Liver (tissue), 9 donors: Measurements from ENCODE around the gene FOXRED1. TPM values are rescaled to one million over a fixed set of nuclear protein-coding genes. Genes with fewer than 3 reads are reported as not detected.

ENCODE experiments used
- DNase-seq: peaks from one replicate; pipeline ENCODE4 v3.0.0-alpha.2; 2017; ENCODE audit warnings: low spot score
- H3K27ac ChIP-seq, 2 donors: one replicate each; pipeline ENCODE4 v1.7.0; 2013; ENCODE audit warnings: inconsistent platforms in 2 of 2, low read length in 2 of 2, control low read depth in 1 of 2, low read depth in 1 of 2, mild to moderate bottlenecking in 1 of 2
- H3K27me3 ChIP-seq, 4 donors: one replicate each; pipeline versions ENCODE4 v1.6.1 to v1.7.0; 2013; ENCODE audit warnings: low read length in 3 of 4, inconsistent platforms in 1 of 4, mild to moderate bottlenecking in 1 of 4, moderate library complexity in 1 of 4; ENCODE audit not compliant: control insufficient read depth in 4 of 4, insufficient read depth in 4 of 4
- H3K36me3 ChIP-seq, 4 donors: one replicate each; pipeline versions ENCODE4 v1.6.1 to v1.7.0; 2013; ENCODE audit warnings: low read length in 3 of 4, mild to moderate bottlenecking in 3 of 4, low read depth in 1 of 4, moderate library complexity in 1 of 4; ENCODE audit not compliant: control insufficient read depth in 4 of 4, insufficient read depth in 3 of 4
- H3K4me1 ChIP-seq, 4 donors: one replicate each; pipeline versions ENCODE4 v1.6.1 to v1.7.0; 2013; ENCODE audit warnings: low read length in 3 of 4, mild to moderate bottlenecking in 3 of 4, moderate library complexity in 1 of 4; ENCODE audit not compliant: control insufficient read depth in 4 of 4, insufficient read depth in 4 of 4
- H3K4me3 ChIP-seq, 3 donors: one replicate each; pipeline versions ENCODE4 v1.6.1 to v1.7.0; 2013; ENCODE audit warnings: low read length in 3 of 3, control low read depth in 1 of 3, low read depth in 1 of 3, mild to moderate bottlenecking in 1 of 3
- H3K9ac ChIP-seq, 2 donors: one replicate each; pipeline ENCODE4 v1.7.0; 2013; ENCODE audit warnings: low read length in 2 of 2, mild to moderate bottlenecking in 2 of 2, moderate library complexity in 2 of 2, control low read depth in 1 of 2, low read depth in 1 of 2
- H3K9me3 ChIP-seq, 4 donors: one replicate each; pipeline versions ENCODE4 v1.6.1 to v1.7.0; 2013; ENCODE audit warnings: low read length in 3 of 4; ENCODE audit not compliant: control insufficient read depth in 4 of 4
- EGR1 ChIP-seq, 2 donors: IDR thresholded peaks; 2 replicates each; pipeline ENCODE4 v1.6.1; 2016 to 2018; ENCODE audit warnings: antibody characterized with exemption in 2 of 2, low read depth in 2 of 2
- FOXA1 ChIP-seq: IDR thresholded peaks from 2 replicates; pipeline ENCODE4 v1.6.1; 2016; ENCODE audit warnings: antibody characterized with exemption
- FOXA2 ChIP-seq: IDR thresholded peaks from 2 replicates; pipeline ENCODE4 v1.6.1; 2016; ENCODE audit warnings: antibody characterized with exemption
- GABPA ChIP-seq, 2 donors: IDR thresholded peaks in 1 of 2; conservative IDR thresholded peaks in 1 of 2; 2 replicates each; pipeline ENCODE4 v1.6.1; 2016; ENCODE audit warnings: antibody characterized with exemption in 2 of 2, mild to moderate bottlenecking in 1 of 2, moderate library complexity in 1 of 2
- HNF4A ChIP-seq, 2 donors: conservative IDR thresholded peaks; 2 replicates each; pipeline ENCODE4 v1.6.1; 2016; ENCODE audit warnings: antibody characterized with exemption in 2 of 2, mild to moderate bottlenecking in 2 of 2
- HNF4G ChIP-seq: IDR thresholded peaks from 2 replicates; pipeline ENCODE4 v1.6.1; 2016; ENCODE audit warnings: antibody characterized with exemption
- JUND ChIP-seq, 2 donors: IDR thresholded peaks; 2 replicates each; pipeline ENCODE4 v1.6.1; 2016; ENCODE audit warnings: antibody characterized with exemption in 2 of 2
- NR2F2 ChIP-seq: IDR thresholded peaks from 2 replicates; pipeline ENCODE4 v1.6.1; 2016; ENCODE audit warnings: antibody characterized with exemption
- RAD21 ChIP-seq, 2 donors: IDR thresholded peaks; 2 replicates each; pipeline ENCODE4 v1.6.1; 2016; ENCODE audit warnings: antibody characterized with exemption in 2 of 2, mild to moderate bottlenecking in 2 of 2
- RXRA ChIP-seq, 2 donors: IDR thresholded peaks; 2 replicates each; pipeline ENCODE4 v1.6.1; 2017 to 2018; ENCODE audit warnings: antibody characterized with exemption in 2 of 2, mild to moderate bottlenecking in 1 of 2
- SP1 ChIP-seq: IDR thresholded peaks from 2 replicates; pipeline ENCODE4 v1.6.1; 2018; ENCODE audit warnings: antibody characterized with exemption, mild to moderate bottlenecking
- TAF1 ChIP-seq: conservative IDR thresholded peaks from 2 replicates; pipeline ENCODE4 v1.6.1; 2016; ENCODE audit warnings: antibody characterized with exemption, mild to moderate bottlenecking
- YY1 ChIP-seq: IDR thresholded peaks from 2 replicates; pipeline ENCODE4 v1.6.1; 2016; ENCODE audit warnings: antibody characterized with exemption, mild to moderate bottlenecking
- WGBS: extraction: QIAGEN DNeasy Blood & Tissue Kit; methylation state at CpG from one replicate; pipeline ENCODE4 v1.1.7; 2013; 5-methylcytosine and 5-hydroxymethylcytosine counted together
- polyA plus RNA-seq, 2 donors: library from polyadenylated mRNA; stranded (reverse) in 1 of 2; unstranded in 1 of 2; fragments of 200-250 nt in 1 of 2; fragments of >200 nt in 1 of 2; fragmentation: Nextera tagmentation in 1 of 2; extraction: Ambion mirVana in 1 of 2; gene quantifications; one replicate each; pipeline versions ENCODE4 v1.2.1 to v1.2.3, GENCODE V29; 2013 to 2015
- total RNA-seq, 2 donors: library from RNA; depleted of rRNA; stranded (reverse); fragments of >200 nt; gene quantifications; one replicate each; pipeline ENCODE4 v1.2.3, GENCODE V29; 2014
- TF ChIP-seq, protein P1 (sequence below): IDR thresholded peaks from 2 replicates; pipeline ENCODE4 v1.6.1; 2016; ENCODE audit warnings: antibody characterized with exemption
- TF ChIP-seq, protein P2 (sequence below): IDR thresholded peaks from 2 replicates; pipeline ENCODE4 v1.6.1; 2016; ENCODE audit warnings: antibody characterized with exemption
- TF ChIP-seq, protein P3 (sequence below): IDR thresholded peaks from 2 replicates; pipeline ENCODE4 v1.6.1; 2016; ENCODE audit warnings: antibody characterized with exemption, mild to moderate bottlenecking
- TF ChIP-seq, protein P4 (sequence below): fragments of 150-350 bp; IDR thresholded peaks from 2 replicates; pipeline ENCODE4 v1.5.1; 2017; ENCODE audit warnings: improper control_type of control experiment, low read depth, low read length; ENCODE audit not compliant: missing input control
- TF ChIP-seq, protein P5 (sequence below): IDR thresholded peaks from 2 replicates; pipeline ENCODE4 v1.6.1; 2016; ENCODE audit warnings: antibody characterized with exemption
- donor health status: healthy.
- donor health status: healthy.
- donor health status: healthy.
- donor health status: healthy.
- donor health status: healthy.

The FOXRED1 gene
- total and polyA plus RNA-seq, 4 donors = 24.0 to 38.9 (median 29.8) TPM

DNA sequence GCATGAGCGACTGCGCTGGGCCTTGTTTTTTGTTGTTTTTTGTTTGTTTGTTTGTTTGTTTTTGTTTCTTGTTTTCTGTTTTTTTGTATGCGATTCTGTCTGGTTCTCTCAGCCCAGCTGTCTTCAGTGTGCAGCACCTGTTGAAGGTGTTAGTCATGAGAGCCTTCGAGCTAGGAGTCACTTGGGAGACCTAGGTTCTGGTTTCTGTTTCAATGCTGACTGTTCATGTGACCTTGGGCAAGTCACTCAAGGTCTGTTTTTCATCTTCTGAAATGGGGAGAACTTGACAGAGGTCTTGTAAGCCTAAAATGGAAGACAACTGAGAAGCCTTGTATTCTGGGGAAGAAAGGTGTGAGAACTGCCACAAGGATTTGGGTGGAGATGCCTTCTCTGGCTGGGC lies 36.7 kb downstream of the FOXRED1 start:
- no peaks in the 10 kb centered on the region for H3K9me3 ChIP-seq
- no peaks in the 10 kb centered on the region for H3K27me3 ChIP-seq
- 91% methylated on average over 4 of the region's 4 CpGs for WGBS
- no peak for DNase-seq
- H3K36me3 ChIP-seq = peaks cover 0 to 3% (median 2%) of the 10 kb centered on the region in 4 donors
- TF ChIP-seq HNF4G = no peak
- TF ChIP-seq, protein P1, sequence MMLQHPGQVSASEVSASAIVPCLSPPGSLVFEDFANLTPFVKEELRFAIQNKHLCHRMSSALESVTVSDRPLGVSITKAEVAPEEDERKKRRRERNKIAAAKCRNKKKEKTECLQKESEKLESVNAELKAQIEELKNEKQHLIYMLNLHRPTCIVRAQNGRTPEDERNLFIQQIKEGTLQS = no peak
- TF ChIP-seq JUND (IDR thresholded peaks at IDR 0.05) = no peak
- no peak for TF ChIP-seq RAD21 (IDR thresholded peaks at IDR 0.05)
- TF ChIP-seq RXRA (IDR thresholded peaks at IDR 0.05) = no peak
- TF ChIP-seq, protein P2, sequence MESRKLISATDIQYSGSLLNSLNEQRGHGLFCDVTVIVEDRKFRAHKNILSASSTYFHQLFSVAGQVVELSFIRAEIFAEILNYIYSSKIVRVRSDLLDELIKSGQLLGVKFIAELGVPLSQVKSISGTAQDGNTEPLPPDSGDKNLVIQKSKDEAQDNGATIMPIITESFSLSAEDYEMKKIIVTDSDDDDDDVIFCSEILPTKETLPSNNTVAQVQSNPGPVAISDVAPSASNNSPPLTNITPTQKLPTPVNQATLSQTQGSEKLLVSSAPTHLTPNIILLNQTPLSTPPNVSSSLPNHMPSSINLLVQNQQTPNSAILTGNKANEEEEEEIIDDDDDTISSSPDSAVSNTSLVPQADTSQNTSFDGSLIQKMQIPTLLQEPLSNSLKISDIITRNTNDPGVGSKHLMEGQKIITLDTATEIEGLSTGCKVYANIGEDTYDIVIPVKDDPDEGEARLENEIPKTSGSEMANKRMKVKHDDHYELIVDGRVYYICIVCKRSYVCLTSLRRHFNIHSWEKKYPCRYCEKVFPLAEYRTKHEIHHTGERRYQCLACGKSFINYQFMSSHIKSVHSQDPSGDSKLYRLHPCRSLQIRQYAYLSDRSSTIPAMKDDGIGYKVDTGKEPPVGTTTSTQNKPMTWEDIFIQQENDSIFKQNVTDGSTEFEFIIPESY = no peak
- no peak for TF ChIP-seq NR2F2
- TF ChIP-seq SP1 = no peak
- TF ChIP-seq EGR1 (IDR thresholded peaks at IDR 0.05; ENCODE audit: low read depth in 2 of 2) = no peak
- TF ChIP-seq HNF4A (conservative IDR thresholded peaks at IDR 0.05) = no peak
- no peak for TF ChIP-seq GABPA (IDR thresholded peaks at IDR 0.05 in 1 of 2, conservative IDR thresholded peaks at IDR 0.05 in 1 of 2)
- TF ChIP-seq FOXA2 = no peak
- TF ChIP-seq, protein P3, sequence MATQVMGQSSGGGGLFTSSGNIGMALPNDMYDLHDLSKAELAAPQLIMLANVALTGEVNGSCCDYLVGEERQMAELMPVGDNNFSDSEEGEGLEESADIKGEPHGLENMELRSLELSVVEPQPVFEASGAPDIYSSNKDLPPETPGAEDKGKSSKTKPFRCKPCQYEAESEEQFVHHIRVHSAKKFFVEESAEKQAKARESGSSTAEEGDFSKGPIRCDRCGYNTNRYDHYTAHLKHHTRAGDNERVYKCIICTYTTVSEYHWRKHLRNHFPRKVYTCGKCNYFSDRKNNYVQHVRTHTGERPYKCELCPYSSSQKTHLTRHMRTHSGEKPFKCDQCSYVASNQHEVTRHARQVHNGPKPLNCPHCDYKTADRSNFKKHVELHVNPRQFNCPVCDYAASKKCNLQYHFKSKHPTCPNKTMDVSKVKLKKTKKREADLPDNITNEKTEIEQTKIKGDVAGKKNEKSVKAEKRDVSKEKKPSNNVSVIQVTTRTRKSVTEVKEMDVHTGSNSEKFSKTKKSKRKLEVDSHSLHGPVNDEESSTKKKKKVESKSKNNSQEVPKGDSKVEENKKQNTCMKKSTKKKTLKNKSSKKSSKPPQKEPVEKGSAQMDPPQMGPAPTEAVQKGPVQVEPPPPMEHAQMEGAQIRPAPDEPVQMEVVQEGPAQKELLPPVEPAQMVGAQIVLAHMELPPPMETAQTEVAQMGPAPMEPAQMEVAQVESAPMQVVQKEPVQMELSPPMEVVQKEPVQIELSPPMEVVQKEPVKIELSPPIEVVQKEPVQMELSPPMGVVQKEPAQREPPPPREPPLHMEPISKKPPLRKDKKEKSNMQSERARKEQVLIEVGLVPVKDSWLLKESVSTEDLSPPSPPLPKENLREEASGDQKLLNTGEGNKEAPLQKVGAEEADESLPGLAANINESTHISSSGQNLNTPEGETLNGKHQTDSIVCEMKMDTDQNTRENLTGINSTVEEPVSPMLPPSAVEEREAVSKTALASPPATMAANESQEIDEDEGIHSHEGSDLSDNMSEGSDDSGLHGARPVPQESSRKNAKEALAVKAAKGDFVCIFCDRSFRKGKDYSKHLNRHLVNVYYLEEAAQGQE = no peak
- no peak for TF ChIP-seq TAF1
- TF ChIP-seq, protein P4, sequence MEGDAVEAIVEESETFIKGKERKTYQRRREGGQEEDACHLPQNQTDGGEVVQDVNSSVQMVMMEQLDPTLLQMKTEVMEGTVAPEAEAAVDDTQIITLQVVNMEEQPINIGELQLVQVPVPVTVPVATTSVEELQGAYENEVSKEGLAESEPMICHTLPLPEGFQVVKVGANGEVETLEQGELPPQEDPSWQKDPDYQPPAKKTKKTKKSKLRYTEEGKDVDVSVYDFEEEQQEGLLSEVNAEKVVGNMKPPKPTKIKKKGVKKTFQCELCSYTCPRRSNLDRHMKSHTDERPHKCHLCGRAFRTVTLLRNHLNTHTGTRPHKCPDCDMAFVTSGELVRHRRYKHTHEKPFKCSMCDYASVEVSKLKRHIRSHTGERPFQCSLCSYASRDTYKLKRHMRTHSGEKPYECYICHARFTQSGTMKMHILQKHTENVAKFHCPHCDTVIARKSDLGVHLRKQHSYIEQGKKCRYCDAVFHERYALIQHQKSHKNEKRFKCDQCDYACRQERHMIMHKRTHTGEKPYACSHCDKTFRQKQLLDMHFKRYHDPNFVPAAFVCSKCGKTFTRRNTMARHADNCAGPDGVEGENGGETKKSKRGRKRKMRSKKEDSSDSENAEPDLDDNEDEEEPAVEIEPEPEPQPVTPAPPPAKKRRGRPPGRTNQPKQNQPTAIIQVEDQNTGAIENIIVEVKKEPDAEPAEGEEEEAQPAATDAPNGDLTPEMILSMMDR = no peak
- TF ChIP-seq FOXA1 = no peak
- TF ChIP-seq YY1 = no peak
- TF ChIP-seq, protein P5, sequence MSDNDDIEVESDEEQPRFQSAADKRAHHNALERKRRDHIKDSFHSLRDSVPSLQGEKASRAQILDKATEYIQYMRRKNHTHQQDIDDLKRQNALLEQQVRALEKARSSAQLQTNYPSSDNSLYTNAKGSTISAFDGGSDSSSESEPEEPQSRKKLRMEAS = no peak
- no peak overlapping the region for H3K9ac ChIP-seq
- H3K4me1 ChIP-seq = peaks cover 0 to 15% (median 12%) of the 10 kb centered on the region in 4 donors
- H3K4me3 ChIP-seq = no peak overlapping the region
- H3K27ac ChIP-seq = no peak overlapping the region
